NCI-H2227 (cell line): Measurements from ENCODE around the gene MYLK.

Experiments
- DNase-seq: peaks from one replicate; lab custom pipeline; 2025; ENCODE audit not compliant: unreplicated experiment; lab: John Stamatoyannopoulos, UW

The MYLK gene

DNA sequence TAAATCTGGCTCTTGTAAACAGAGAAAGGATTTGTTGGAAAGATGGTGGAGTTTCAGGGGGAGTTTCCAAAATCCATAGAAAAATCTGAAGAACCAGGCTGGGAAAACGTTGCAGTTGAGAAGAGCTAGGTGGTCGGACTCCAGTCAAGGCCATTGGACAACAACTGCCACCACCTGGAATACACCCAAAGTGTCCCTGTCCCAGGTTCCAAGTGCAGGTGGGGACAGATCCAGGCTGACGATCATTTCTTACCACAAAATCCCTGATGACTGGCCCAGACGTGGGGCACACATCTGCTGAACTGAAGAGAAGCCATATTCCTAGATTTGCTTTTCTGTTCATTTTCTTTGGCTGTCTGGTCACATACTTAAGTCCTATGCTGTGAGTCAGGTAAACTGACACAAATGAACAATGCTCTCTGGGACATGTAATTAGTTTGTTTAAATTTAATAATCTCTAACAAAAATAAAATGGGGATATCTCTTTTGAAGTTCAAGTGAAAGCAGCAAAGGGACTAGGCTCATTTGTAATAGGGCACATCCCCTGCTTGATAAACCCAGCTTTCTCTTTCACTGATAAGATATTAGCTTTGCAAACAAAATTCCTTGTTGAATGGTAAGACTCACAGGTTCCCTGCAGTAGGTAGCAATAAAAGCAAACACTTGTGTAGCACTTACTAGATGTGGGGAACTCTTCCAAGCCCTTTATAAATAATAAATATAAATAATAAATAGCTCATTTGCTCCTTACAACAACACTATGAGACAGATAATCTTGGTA lies 88.5 kb downstream of the MYLK start:
- no peak for DNase-seq

DNA sequence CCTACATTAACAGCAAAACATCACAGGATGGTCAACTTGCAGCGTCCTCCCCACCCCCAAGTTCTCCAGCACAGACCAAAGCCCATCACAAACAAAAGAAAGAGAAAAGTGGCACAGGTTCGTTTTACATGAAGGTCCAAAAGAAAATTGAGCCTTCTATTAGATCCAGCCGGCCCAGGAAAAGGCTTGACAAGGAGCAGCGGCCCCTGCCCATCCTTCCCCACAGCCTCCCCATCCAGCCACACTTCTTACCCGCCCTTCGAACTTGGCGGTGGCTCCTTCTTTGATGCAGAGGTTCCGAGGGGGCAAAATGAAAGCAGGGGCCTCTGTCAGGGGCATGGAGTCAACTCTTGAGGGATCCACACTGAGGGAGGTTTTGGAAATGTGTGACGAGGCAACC lies 90.7 kb downstream of the MYLK start:
- DNase-seq: no peak

DNA sequence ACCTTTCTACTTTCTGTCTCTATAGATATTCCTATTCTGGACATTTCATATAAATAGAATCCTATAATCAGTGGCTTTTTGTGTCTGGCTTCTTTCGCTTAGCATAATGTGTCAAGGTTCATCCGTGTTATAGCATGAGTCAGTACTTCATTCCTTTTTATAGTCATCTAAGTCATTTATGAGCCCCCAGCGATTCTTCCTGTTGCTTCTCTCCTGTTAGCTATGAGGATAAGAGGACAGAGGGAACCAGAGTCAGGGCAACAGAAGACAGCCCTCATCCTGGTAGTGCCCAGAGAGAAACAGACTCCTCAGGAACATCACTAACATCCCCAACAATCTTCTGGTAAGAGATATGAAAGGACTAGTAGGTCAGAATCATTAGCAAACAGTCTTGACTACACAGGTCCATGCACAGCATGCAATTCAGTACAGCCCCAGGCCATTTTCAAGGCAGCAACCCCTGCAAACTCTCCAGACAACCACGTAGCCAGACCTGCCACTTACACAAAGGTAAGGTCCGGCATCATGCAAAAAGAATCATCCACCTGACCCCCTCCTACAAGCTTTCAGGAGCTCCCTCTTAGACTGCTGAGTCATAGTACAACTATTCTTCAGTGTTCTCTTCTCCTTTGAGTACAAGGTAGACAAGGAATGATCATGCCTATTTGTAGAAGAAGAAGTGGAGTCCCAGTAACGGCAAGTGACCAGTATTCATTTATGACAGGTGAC lies 91.5 kb downstream of the MYLK start:
- DNase-seq: no peak

DNA sequence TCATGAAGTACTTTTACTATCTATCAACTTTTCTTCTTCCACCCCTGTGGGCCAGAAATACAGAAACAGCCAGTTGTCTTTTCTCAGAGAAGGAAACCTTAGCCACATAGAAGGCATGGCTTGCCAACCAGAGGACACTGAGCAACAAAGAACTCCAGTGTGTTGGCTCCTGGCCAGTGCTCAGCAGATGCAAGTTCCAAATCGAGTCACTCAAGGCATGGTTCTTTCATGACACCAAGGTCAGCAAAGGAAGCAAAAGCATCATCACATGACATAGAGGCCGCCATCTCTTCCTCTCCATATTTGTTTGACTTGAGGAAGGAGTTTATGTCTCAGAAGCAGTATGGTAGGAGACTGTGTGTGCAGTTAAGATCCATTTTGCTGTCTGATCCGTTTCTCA lies 92.2 kb downstream of the MYLK start:
- DNase-seq: no peak

DNA sequence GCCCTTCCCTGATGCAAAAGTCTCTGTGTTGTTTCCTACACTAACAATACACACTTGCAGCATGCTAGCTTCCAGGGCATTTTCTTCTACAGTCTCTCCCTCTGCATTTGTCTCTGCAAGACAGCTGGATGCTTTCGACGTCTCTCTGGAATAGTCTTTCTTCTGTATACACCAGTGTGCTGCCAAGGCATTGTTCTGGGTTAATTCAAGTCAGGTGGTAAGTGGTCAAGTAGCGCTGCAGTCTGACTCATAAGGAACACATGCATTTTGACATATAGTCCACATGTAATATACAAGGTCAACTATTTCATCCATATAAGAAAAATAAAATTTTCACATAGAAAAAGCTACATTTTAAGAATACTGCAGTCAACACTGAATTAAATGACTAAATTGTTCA lies 92.7 kb downstream of the MYLK start:
- DNase-seq: no peak

DNA sequence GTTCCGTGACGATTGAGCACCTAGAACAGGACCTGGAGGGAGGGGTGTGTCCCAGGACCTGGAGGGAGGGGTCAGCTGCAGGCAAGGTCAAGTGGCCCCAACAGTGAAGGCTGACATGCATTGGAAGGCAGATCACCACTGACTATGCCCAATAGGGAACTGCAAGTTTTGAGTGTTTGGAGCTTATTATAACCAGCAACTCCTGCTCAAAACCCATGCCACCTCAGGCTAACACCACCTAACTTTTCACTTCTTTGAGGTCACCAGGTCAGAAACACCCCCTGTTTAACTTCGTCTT lies 93.1 kb downstream of the MYLK start:
- no peak for DNase-seq

DNA sequence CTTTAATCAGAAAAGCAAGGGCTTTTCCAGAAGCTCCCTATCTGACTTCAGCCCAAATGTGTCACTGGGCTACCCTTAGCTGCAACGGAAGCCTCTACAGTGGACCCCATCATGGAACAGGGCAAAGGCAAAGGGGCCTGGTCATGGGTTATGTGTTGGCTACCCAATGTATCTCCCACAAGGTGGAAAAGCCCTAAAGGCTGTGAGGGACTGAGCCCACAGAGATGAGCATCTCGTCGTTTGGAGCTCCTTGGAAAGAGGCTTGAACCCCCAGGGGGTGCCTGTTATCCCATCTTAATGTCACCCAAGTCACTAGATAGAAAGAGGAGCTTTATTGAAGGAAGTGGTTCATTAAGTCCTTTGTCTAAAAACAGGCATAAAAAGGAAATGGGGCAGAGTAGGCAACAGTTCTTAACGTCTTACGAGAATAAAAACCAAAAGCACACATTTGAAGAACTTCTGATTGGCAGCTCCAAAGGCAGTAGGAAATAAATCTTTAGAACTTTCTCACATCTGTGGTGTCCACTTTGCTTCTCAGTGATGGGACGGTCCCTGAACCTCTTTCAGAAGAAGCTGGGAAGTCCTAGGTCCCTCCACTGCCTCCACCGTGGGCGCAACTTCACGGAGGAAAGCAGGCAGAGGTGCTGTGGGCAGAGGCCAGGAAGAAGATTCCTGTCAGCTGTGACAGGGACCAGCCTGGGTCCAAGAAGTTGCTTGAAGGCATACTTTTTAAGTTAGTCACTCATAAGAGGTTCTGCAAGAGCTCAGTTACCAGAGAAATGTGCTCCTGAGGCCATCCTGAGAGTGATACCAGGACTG lies 93.7 kb downstream of the MYLK start:
- no peak for DNase-seq

DNA sequence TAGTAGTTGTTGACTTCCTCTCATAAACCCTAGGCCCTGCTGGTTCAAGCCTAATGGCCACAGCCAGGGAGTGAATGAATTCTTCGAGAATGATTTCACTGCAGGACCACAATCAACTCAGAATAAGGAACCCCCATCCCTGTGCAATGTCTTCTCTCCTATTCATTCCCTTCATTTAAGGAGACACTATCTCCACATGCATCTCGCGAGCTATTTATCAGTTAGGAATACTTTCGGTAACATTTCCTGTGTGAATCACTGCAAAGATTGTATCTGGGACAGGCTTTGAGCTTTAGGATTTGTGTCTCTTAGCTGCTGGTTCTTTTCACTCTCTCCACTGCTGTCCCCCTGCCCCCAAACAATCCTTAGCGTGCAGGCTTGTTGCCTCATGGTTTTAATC lies 94.4 kb downstream of the MYLK start:
- no peak for DNase-seq

DNA sequence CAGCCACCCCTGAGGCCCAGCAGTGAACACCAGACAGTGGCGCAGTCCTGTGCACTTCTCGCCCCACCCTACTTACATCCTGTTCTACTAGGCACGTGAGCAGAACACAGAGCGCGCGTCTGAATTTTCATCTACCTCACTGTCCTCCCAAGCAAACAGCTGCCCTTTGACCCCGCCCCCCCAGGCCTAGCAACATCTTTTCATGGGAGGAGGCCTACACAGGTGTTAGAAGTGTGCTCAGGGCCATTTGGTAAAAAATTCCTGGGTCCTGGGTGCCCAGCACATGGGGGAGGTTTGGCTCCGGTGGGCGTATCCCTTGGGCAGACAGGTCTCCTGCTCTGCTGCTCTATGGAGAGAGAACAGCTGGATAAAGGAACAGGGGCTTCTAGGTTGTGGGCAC lies 95.0 kb downstream of the MYLK start:
- DNase-seq: no peak

DNA sequence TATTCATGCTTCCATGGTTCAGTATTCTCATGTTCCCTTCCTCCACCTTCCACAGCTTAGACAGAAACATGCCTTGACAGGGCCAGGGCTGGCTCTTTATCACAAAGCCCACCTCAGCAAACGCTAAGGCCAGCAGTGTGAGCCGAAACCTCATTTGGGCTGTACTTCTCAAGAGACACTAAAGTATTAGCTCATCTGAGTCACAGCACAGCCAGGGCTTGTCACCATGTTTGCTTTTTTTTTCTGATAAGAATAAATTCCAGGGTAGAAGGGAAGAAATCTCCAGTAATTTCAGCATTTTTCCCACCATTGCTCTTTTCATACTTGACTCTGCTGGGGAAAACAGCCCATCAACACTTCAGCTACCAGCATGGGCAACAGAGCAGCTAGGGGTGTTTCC lies 95.4 kb downstream of the MYLK start:
- no peak for DNase-seq

DNA sequence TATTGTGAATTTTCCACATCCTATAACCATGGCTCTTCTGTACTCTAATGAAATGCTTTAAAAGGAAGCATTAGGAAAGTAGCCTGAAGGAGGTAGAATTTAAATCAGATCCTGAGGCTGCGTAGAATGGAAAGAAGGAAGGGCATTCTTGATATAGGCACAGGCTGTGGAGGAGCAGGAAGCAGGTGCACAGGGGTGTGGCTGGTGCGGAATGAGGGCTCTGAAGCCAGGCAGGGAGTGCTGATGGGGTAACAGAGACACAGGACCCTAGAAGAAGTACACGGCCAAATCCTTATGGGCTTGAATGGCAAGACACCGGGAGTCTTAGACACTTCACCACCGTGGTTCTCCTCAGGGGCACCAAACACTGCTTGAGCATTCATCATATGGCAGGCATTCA lies 97.0 kb downstream of the MYLK start:
- no peak for DNase-seq

DNA sequence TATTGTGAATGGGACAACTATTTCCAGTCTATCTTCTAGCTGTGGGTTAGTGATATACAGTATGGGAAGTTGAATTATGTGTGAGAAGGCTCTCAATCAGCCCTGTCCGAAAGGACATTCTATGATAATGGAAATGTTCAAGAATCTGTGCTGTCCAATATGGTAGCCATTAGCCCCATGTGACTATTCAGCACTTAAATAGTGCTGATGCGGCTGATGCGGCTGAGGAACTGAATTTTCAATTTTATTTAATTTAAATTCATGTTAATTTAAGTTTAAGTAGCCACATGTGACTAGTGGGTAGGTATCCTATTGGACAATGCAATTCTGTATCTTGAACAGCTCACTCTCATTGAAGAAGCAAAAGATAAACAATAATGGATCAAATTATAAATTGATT lies 98.5 kb downstream of the MYLK start:
- DNase-seq: no peak

DNA sequence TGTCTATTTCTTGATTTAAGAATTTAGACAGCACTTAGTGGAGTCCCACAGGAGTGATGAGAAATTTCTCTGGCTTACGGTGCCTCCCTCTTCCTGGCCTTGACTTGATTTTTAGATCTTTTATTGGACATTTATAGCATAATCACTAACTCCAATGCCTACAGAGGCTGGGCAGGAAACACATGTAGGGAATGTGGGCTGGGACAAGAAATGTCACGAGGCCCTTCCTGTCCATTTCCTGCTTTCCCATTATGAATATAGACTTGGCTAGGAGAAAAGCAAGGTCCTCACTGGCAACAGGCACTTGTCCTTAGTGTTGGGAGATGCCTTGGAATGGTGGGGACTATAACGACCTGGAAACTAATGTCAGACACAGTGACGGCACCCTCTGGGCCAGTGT lies 100.3 kb downstream of the MYLK start:
- no peak for DNase-seq

DNA sequence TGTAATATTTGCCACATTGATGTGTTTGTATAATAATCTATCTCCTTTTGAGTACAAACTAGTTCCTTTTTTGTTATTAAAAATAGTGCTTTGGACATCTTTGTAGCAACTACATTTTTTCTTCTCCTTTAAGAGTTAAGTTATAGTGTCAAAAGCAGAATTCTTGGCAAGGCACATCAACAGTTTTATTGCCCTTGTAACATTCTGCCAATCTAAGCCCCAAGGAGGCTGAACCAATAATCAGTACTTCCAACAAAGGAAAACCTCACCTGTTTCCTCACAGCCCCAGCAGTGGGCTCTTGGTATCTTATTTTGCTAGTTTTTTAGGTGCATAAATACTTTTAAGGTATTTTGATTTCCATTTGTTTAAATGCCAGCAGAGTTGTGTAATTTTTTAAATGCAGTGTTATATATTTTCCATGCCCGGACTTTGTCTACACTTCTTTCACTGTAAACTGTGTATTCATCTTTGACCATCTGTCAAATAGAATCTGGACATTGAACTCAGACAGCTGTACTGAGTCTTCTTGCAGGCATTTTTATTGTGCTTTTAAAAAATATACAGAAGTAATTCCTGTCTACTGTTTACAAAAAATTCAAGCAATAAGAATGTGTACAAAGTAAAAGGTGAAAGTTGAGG lies 101.0 kb downstream of the MYLK start:
- DNase-seq: no peak

DNA sequence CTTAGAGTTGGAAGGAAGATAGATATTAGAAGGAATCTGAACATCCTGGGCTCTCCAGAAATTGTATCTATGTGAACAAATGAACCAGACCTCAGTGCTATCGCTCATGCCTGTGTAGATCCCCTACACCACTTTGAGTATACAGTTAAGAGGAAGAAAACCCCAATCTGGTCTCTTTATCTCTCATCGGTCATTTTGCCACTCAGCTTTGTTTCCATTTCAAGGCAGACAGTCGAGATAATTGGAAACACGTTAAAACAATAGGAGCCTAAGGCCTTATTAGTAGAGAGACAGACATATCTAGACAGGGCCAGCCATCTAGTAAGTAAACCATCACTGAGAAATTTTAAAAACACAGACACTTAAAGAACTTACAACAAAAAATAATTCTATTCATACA lies 101.6 kb downstream of the MYLK start:
- DNase-seq: no peak

DNA sequence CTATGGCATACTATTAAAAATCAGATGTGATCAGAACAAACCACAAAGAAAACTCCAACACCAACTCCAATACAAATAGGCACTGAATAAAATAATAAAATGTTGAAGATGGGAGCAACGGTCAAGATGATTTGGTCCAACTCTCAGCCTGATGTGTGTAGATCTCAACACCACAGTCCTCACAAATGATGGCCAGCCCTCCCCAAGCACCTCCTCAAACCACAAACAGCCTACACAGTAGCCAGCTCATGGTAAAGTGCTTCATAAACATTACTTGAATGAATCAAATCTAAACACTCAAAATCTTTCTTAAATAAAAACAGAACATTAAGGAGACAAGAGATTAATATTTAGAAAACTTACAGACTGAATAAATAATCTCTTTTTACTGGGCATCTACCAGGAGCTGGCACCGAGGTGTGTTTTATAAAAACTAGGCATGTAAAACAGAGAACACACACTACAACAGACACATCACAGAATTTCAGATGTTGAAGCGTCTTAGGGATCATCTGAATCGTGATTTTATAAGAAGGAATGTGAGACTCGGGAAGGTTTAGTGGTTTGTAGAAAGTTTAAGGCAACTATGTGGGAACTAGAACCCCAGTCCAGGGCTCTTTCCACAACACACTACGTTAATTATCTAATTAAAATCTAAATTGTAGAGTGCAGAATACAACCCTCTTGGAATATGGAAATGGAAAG lies 102.4 kb downstream of the MYLK start:
- no peak for DNase-seq

DNA sequence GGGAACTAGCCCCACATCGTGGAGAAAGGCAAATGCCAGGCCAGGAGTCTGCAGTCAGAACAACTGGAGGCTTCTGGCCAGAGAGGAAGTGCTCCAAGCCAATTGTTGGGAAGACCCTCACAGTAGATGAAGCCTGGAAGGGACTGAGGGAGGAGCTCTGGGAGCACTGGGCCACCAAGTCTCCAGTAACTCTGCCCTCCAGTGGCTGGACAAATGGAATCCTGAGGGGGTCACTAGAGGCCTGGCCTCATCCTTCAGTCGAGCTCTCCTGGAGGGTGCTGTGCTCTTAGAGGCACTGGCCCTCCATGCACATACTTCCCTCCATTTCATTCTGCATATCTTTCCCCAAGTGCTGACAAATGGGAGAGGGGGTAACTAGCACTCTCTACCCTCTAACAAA lies 103.0 kb downstream of the MYLK start:
- DNase-seq: no peak

DNA sequence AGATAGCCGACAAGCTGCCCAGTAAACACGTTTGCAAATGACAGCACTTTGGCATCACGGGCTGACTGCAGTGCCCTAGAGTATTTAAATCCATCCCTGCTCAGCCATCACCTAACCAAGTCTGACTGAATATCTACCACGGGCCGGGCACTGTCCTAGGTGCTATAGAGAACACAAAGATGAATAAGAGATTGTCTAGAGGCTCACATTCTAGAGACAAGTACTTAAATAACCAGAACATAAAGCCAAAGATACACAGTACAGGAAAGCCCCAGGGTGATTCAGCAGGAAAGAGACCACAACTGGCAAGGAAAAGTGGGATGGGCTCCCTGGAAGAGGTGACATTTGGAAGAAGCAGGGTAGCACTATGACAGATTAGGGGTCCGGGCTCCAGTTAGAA lies 103.5 kb downstream of the MYLK start:
- no peak for DNase-seq

DNA sequence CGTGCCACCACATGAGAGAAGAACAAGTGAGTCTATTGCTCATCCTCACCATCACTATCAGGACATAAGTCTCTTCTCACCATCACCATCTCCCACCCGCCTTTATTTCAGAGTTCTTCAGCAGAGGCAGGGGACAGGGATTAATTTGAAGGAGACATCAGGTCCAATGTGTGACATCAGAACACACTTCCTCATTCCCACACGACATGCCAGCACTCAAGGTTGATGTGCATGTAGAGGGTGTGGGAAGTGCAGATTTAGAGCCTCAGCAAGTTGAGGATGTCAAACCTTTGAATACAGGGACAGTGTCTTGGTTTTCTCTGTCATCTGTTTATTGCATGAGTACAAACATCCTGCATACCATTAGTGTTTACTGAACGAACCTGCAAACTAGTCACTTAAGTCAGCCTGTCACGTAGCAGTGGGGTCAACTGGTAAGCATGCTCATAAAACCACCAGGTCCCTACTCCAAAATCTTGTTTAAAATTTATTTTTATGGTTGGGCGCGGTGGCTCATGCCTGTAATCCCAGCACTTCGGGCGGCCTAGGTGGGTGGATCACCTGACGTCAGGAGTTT lies 104.4 kb downstream of the MYLK start:
- no peak for DNase-seq

DNA sequence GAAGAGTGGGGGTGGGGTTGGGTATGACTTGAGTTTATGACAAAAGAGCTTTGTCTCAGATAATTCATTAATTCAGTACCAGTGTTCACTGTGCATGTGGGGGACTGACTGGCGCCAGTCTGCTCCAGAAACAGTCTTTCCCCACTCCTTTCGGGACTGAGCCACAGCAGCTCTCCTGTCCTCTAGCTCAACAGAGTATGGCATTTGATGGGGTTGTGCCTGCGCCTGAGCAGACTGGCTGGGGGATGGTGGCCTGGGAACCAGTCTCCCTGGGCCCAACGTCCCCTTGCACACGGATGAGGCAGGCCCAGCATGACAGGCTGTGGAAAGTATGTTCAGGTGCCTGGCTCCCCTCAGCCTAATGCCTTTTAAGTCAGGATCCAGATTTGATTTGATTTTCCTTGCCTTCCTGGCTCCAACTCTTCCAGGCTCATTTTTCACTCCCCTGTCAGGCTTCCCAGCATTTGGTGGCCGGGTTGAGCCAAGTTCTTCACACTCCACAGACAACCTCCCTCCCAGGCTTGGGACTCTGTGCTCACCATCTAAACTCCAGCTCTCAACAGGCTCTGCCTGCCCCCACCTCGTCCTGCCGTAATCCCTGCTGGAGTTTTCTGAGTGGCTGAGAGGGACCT lies 105.0 kb downstream of the MYLK start:
- no peak for DNase-seq
